ENCODE results near the gene SCFD2.

DNA sequence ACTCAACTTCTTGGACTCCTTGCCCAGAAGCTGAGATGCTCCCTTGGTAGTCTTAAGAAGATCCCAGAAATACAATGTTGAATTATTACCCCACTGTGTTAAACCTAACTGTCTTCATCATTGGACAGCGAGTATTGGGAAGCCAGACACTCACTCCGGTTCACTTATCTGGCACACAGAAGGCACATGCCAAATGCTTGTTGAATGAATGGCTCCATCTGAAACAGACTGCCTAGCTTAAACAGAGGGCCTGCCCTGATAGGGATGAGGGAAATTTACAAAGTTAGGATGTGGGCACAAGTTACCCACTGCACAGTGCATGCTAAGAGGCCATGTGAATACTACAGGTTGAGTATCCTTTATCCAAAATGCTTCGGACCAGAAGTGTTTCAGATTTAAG is 424.4 kb downstream of the SCFD2 start:
- no peak for TF ChIP-seq POLR2A (IDR thresholded peaks at IDR 0.05)
- TF ChIP-seq POLR2AphosphoS5 (IDR thresholded peaks at IDR 0.05), result no peak
- no peak for TF ChIP-seq EP300 (IDR thresholded peaks at IDR 0.05; ENCODE audit: low read depth)
